ENCODE results near the gene SREBF2. TPM values are rescaled to one million over a fixed set of nuclear protein-coding genes. Genes with fewer than 3 reads are reported as not detected.

Gene SREBF2
- total and polyA plus RNA-seq, 10 of the 15 experiments (the other 5 are each of a cell fraction or from before 2014, with no cell fraction given), result 2.4 to 177 (median 78.8) TPM

DNA sequence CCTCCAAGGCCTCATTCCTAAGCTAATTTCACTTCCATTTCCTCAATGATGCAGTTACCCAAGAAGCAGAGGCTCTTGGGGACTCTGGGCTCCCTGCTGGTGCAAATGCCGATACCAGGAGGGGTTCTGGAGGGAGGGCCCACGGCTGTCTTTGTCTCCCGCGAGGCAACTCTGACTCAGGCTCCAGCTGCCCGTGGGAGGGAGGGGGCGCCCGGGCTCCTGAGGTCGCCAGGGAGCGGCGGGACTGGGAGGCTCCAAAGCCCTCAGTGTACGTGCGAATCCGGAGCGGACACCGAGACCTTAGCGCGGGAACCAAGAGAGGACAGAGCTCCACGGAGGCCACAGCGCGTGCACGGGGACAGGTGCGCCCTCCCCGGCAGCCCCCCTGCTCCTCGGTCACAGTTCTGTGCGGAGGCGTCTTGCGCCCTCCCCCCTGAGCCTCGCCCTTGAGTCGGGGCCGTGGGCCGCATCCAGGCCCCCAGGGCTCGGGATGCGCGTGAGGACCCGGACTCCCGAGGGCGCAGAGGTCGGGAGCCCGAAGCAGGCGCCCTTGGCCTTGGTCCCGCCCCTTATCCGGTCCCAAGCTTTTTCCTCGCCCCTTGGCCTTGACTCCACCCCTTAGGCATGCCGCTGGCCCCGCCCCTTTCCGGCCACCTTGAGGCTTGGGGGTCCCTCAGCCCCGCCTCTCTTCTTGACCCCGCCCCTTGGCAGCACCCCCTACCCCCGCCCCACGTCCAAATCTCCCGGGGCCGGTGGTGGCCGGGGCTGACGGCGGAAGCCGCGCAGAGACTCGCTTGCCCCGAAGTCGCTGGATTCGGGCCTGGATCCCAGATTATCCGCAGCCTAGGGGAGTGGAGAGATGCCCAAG lies 86.7 kb downstream of the SREBF2 start (continued):
- TF ChIP-seq ZBTB40 (IDR thresholded peaks at IDR 0.05; ENCODE audit: borderline replicate concordance), result no peak
- no peak for TF ChIP-seq SMAD1 (IDR thresholded peaks at IDR 0.05; ENCODE audit: low read depth, partially characterized antibody)
- TF ChIP-seq SUZ12 (IDR thresholded peaks at IDR 0.05; ENCODE audit: unreplicated experiment), result no peak
- TF ChIP-seq CREB1 (IDR thresholded peaks at IDR 0.05; ENCODE audit: low read depth), result no peak
- no peak for TF ChIP-seq NRF1 (conservative IDR thresholded peaks at IDR 0.05; ENCODE audit: low read depth, low read length)
- no peak for TF ChIP-seq ZNF24 (IDR thresholded peaks at IDR 0.05)
- TF ChIP-seq PML (IDR thresholded peaks at IDR 0.05; ENCODE audit: low read length), result no peak
- TF ChIP-seq DPF2 (IDR thresholded peaks at IDR 0.05), result peak; percentile 82
- TF ChIP-seq CEBPB (IDR thresholded peaks at IDR 0.05; ENCODE audit: borderline replicate concordance in 1 of 2, low read depth in 2 of 2, low read length in 2 of 2), result no peak
- TF ChIP-seq, protein P1, sequence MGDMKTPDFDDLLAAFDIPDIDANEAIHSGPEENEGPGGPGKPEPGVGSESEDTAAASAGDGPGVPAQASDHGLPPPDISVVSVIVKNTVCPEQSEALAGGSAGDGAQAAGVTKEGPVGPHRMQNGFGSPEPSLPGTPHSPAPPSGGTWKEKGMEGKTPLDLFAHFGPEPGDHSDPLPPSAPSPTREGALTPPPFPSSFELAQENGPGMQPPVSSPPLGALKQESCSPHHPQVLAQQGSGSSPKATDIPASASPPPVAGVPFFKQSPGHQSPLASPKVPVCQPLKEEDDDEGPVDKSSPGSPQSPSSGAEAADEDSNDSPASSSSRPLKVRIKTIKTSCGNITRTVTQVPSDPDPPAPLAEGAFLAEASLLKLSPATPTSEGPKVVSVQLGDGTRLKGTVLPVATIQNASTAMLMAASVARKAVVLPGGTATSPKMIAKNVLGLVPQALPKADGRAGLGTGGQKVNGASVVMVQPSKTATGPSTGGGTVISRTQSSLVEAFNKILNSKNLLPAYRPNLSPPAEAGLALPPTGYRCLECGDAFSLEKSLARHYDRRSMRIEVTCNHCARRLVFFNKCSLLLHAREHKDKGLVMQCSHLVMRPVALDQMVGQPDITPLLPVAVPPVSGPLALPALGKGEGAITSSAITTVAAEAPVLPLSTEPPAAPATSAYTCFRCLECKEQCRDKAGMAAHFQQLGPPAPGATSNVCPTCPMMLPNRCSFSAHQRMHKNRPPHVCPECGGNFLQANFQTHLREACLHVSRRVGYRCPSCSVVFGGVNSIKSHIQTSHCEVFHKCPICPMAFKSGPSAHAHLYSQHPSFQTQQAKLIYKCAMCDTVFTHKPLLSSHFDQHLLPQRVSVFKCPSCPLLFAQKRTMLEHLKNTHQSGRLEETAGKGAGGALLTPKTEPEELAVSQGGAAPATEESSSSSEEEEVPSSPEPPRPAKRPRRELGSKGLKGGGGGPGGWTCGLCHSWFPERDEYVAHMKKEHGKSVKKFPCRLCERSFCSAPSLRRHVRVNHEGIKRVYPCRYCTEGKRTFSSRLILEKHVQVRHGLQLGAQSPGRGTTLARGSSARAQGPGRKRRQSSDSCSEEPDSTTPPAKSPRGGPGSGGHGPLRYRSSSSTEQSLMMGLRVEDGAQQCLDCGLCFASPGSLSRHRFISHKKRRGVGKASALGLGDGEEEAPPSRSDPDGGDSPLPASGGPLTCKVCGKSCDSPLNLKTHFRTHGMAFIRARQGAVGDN (IDR thresholded peaks at IDR 0.05), result peak; percentile 56
- TF ChIP-seq KDM1A (IDR thresholded peaks at IDR 0.05; ENCODE audit: borderline replicate concordance), result no peak
- TF ChIP-seq CBX5 (IDR thresholded peaks at IDR 0.05; ENCODE audit: low read depth), result no peak
- no peak for TF ChIP-seq TCF7 (IDR thresholded peaks at IDR 0.05; ENCODE audit: borderline replicate concordance)
- no peak for TF ChIP-seq ATF2 (IDR thresholded peaks at IDR 0.05; ENCODE audit: low read length)
- no peak for TF ChIP-seq SUPT20H (IDR thresholded peaks at IDR 0.05; ENCODE audit: borderline replicate concordance, control insufficient read depth, low read depth, low read length)
- TF ChIP-seq ETV6 (conservative IDR thresholded peaks at IDR 0.05 in 1 of 2, IDR thresholded peaks at IDR 0.05 in 1 of 2; ENCODE audit: borderline replicate concordance in 1 of 2, low read depth in 1 of 2), result 0 out of 4 replicates have a peak, but pooled peaks of 1 of the 2 experiments have one; percentile 23
- TF ChIP-seq CBX3 (IDR thresholded peaks at IDR 0.05; ENCODE audit: borderline replicate concordance, low read depth), result no peak
- TF ChIP-seq IRF5 (IDR thresholded peaks at IDR 0.05; ENCODE audit: borderline replicate concordance), result no peak
- TF ChIP-seq RBBP5 (conservative IDR thresholded peaks at IDR 0.05), result no peak
